VCaP (cell line): ENCODE data around the gene EEF2K.

Experiments used
- H3K27ac ChIP-seq: fragments of 450-650 bp; 2 replicates; pipeline ENCODE4 v1.5.1; 2017
- TF ChIP-seq, protein P1 (sequence below): fragments of 450-650 bp; conservative IDR thresholded peaks from 2 replicates; pipeline ENCODE4 v1.5.1; 2017; ENCODE audit warnings: mild to moderate bottlenecking, moderate library complexity

Gene EEF2K

DNA sequence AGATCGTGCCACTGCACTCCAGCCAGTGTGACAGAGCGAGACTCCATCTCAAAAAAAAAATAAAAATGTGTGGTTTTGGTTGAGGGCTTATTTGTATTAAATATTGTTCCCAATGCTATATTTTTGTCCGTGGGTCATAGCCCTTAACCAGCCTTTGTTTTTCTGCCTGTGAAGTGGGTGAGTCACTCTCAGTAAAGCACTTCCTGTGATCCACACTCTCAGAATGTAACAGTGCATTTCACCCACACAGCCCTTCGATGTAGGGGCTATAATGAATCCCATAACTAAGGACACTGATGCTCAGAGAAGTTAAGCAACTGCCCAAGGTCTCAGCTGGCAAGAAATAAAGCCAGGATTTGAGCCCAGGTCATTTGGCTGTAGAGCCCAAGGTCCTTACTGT lies 56.4 kb downstream of the EEF2K start:
- H3K27ac ChIP-seq = no peak overlapping the region
- TF ChIP-seq, protein P1, sequence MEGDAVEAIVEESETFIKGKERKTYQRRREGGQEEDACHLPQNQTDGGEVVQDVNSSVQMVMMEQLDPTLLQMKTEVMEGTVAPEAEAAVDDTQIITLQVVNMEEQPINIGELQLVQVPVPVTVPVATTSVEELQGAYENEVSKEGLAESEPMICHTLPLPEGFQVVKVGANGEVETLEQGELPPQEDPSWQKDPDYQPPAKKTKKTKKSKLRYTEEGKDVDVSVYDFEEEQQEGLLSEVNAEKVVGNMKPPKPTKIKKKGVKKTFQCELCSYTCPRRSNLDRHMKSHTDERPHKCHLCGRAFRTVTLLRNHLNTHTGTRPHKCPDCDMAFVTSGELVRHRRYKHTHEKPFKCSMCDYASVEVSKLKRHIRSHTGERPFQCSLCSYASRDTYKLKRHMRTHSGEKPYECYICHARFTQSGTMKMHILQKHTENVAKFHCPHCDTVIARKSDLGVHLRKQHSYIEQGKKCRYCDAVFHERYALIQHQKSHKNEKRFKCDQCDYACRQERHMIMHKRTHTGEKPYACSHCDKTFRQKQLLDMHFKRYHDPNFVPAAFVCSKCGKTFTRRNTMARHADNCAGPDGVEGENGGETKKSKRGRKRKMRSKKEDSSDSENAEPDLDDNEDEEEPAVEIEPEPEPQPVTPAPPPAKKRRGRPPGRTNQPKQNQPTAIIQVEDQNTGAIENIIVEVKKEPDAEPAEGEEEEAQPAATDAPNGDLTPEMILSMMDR = no peak

DNA sequence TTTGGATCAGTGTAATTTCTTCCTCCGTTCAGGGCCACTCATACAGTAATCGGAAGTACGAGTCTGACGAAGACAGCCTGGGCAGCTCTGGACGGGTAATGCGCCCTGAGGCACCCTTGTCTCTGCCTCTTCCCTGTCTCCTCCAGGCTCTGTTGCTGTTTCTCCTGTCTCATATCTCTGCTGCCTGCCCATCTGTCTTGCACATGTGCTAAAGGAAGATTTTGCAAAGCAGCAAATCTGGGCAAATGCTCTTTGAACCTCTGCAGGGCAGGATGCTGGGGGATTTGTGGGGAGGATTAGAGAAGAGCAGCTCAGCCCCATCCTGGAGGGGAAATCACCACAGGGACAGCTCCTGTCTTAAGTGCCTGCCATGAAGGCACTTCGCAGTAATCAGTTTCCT lies 58.7 kb downstream of the EEF2K start:
- TF ChIP-seq, protein P1 = no peak
- no peak overlapping the region for H3K27ac ChIP-seq

DNA sequence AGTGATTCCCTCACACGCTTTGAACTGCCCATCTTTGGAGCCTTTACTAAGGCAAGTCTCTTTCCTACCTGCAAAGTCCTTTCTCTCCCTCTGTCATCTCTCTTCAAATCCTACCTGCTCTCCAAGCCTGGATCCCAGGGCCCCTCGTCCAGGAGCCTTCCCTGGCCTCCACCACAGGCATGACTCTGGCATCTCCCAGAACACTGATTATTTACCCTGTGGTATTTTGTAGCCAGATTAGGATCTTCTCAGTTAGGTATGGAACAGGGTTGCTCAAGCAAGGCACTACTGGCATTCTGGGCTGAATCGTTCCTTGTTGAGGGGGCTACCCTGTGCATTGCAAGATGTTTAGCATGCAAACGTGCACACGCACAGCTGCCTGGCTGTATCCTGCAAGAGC lies 59.3 kb downstream of the EEF2K start:
- H3K27ac ChIP-seq = no peak overlapping the region
- TF ChIP-seq, protein P1 = no peak

DNA sequence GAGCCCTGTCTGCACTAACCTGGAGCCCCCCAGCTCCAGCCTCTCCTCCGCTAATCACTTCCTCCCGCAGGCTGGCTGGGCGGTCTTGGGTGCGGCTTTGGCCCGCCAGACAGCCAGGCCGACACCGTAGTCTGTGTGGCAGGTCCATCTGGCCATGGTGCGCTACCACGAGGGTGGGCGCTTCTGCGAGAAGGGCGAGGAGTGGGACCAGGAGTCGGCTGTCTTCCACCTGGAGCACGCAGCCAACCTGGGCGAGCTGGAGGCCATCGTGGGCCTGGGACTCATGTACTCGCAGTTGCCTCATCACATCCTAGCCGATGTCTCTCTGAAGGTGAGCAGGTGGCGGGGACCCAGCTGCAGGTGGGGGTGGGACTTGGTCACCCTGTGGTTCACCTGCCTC lies 60.5 kb downstream of the EEF2K start:
- H3K27ac ChIP-seq = no peak overlapping the region
- TF ChIP-seq, protein P1 = no peak

DNA sequence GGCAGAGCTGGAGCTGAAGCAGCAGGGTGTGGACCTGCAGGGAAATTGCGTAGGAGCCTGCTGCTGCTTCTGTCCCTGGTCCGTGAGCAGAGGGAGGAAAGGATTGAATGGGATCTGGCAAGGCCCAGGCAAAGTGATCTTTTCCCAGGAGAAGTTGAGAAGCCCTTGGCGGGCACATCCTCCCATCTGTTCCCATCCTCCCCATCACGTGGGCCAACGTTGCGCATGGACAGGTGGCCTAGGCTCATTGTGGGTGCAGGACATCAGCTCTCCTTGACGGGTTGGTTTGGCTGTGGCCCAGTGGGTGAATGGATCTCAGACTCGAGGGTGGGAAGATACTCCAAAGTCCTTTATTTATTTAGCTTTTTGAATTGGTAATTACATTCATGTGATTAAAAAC lies 61.7 kb downstream of the EEF2K start:
- TF ChIP-seq, protein P1 = no peak
- no peak overlapping the region for H3K27ac ChIP-seq

DNA sequence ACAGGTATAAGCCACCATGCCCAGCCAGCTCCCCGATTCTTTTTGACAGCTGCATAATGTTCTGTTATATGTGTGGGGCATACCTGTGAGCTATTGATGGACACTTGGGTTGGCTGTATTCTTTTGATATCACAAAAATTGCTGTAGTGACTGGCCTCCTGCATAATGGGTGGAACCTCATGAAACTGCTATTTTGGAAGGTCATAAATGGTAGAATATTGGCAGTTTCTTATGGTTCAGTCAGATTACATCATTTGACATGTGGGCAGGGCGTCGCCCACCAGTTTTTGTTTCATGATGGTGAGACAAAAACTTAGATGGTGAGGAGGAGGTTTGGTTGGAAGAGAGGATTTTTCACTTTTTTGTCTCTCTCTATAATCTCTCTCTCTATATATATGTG lies 64.4 kb downstream of the EEF2K start:
- TF ChIP-seq, protein P1 = no peak
- no peak overlapping the region for H3K27ac ChIP-seq

DNA sequence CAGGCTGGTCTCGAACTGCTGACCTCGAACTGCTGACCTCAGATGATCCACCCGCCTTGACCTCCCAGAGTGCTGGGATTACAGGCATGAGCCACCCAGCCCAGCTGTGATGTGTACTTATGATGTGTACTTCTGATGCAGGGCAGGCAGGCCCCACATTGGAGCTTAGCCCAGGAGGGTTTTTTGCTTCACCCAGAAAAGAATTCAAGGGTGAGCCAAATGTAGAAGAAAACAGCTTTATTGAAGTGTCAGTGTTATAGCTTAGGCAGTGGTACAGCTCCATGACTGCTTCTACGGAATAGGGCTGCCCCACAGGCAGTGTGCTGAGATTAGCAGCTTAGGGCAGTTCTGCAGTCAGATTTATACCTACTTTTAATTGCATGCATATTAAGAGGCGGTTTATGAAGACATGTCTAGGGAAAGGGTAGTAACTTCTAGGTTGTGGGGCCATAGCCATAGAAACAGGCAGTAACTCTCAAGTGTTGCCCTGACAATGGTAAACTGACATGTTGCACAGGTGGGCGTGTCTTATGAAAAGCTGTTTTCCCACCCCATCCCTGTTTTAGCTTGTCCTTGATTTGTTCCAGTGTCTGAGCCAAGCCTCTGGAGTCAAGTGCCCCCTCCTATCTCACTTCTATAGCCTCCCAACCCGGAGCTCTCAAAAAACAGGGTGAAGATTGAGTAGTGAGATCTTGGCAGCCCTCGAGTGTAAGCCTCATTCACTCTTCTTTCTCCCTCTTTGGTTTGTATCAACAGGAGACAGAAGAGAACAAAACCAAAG lies 67.0 kb downstream of the EEF2K start:
- TF ChIP-seq, protein P1 = no peak
- no peak overlapping the region for H3K27ac ChIP-seq
